GM21529 (cell line): ENCODE data around the gene CCDC3.
"Not testable (repeated sequence)": the region's sequence is repeated elsewhere in the genome, so short reads cannot be mapped to it uniquely, and the experiment has no call there.

ENCODE experiments used
- ATAC-seq: cut with Tn5 transposase; IDR thresholded peaks from one replicate; pipeline ENCODE4 v1.9.1; 2021; ENCODE audit not compliant: unreplicated experiment

Gene CCDC3

DNA sequence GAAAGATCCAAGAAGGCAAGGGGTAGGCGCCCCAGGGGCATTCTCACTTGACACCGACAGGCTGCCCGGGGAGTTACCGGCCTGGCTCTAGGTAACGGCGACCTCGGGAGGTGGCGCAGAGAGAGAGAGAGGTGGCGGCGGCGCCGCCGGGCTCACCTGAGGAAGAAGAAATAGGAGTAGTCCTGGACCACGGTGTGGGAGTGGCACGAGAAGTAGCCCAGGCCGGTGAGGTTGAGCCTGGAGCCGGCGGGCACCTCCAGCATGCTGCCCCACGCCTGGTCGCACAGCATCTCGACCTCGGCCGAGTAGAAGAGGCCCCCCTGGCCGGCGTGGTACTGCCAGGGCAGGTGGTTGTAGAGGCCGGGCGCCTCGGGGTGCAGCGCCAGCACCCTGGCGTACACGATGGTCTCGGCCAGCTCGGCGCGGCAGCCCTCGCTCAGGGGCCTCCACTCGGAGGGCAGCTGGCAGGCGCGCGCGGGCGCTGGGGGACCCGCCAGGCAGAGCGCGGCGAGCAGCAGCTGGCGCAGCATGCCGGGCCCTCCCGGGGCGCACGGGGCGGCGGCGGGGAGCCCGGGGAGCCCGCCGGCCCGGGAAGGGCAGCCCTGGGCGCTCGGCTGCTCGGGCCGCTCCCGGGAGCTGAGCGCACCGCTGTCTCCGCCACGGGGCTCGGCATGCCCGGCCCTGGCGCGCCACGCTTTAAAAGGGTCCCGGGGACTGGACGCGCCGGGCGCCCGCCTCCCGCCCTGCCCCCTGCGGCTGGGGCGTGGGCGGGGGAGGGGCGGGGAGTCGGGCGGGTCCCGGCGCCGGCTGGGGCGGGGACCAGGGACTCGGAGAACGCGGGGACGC is at the start of gene CCDC3:
TSS of gene CCDC3 (minus strand) at position 673 of the 846 bp plus-strand sequence. CDS start at position 530, 143 bp downstream.
- ATAC-seq, result no peak

DNA sequence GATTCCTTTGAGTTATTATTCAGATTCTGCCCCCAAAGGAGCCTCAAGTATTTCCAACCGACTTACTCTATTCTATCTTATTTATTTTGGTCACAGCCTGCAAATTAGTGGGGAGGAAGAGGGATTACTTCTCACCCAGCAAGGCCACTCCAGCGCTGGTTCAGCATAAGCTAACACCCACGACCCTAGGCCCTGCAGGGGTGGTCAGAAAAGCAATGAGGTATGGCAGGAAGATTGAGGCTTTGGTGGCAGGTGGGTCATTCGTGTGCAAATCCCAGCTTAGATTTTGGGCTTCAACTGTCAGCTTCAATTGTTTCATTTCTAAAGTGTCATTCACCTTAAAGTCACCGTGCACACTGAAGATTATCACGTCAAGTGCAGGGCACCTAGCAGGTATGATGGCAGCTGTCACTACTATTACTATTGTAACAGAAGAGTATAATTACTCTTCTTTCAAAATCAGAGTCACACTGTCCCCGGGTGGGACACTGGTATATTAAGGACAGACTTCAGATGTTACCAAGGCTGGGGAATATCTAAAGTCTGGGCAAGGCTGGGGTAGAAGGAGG is 49.7 kb upstream of the CCDC3 start:
- ATAC-seq, result no peak

DNA sequence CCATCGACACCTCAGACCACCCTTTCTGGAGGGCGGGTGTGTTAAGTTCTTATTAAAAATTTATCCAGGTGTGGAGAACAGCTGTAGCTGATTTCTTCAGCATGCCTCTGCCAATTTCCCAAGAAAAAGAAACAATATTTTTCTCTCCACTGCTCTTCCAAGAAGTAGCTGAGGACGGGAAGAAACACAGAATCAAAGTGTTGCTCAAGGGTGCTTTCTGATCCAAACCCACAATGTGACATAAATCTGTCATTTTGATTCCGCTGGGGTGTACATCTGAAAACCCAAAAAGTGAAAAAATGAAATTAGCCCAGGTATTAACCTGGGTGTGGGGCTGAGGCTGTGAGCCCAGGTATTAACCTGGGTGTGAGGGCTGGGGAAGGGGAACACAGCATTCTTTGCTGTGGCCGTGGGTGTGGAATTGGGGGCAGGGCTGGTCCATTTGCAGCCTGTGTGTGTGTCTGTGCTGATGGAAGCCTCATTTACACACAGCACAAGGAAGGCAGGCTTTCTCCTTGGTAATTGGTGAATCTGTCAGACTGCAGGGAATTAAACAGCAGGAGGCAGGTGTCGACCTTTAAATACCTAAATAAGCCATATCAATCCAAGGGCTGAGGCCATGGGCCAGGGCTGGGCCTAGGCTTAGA is 48.4 kb upstream of the CCDC3 start:
- ATAC-seq, result no peak

DNA sequence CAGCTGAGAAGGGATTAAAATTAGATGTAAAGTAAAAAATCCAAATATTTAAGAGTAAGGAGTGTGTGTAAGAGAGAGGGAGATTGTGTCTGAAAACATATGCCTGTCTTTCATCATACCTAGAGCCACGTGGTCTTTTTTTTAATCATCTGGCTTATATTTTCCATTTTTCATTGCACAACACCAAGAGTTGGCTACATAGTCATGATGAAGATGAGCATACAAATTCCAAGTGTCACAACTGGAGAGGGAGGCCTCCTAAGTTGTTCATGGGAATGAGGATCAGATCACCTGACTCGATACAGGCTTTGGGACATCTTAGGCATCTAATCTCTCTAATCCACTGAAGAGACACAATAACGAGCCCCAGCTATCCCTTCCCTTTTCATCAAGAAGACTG is 47.2 kb upstream of the CCDC3 start:
- no peak for ATAC-seq

DNA sequence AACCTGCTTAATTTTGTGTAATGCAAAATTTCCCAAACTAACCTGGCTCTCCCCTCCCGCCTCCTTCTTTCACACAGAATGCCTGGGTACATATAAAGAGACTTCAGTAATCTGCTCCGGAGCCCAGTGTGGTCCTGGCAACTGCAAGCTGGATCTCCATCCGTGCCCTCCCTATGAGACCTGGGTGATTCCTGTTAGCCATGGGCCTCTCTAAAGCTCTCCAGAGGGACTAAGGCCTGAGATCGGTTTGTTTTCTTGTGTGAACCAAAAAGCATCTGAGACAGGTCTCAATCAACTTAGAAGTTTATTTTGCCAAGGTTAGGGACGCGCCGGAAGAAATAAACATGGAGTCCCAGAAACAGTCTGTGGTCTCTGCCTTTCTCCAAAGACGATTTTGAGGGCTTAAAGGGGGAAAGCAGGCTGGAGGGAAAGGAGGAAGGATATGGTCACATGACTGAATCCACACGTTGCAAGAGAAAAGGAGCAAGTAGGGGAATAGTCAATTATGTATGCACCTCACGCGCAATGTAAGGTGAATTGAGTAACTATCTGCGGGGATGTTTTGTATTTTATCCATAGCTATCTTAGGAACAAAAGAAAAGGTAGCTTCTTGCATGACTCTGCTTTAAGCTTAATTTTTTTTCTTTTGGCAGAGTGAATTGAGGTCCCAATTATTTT is 46.2 kb upstream of the CCDC3 start:
- ATAC-seq, result no peak

DNA sequence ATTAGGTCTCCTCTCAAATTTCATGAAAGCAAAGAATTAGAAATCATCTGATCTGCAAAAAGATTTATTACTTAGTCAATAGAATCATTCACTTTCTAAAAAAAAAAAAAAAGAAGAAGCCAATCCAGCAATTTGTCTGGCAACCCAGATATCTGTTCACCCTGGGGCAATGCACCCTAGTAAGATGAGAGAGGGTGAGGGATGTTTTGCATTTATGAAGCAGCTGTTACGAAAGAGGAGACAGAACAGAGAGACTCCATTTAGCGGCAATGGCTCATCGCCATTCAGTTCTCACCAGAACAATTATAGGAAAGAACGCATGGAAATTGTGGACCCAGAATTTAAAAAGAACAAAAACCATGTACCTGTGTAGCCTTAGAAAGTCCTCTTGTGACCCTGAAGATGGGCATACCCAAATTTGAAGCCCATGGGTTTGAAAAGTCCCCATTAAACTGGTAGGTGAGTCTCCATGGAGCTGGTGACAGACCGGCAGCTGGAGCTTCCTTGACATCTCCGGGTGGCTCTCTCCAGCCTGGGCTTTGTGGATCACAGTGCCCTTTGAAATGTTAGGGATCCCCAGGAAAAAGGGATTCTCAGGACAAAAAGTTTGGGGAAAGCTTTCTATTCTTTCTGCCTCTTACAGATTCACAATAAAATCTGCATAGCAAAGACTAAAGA is 45.5 kb upstream of the CCDC3 start:
- no peak for ATAC-seq

DNA sequence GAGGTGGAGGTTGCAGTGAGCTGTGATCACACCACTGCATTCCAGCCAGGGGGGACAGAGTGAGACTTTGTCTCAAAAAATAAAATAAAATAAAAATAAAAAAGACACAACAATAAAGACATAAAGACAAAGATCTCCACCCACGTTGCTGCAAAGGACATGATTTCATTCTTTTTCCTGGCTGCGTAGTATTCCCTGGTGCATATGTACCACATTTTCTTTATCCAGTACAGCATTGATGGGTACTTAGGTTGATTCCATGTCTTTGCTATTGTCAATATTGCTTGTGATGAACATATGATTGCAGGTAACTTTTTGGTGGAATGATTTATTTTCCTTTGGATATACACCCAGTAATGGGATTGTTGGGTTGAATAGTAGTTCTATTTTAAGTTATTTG is 42.0 kb upstream of the CCDC3 start:
- no peak for ATAC-seq

DNA sequence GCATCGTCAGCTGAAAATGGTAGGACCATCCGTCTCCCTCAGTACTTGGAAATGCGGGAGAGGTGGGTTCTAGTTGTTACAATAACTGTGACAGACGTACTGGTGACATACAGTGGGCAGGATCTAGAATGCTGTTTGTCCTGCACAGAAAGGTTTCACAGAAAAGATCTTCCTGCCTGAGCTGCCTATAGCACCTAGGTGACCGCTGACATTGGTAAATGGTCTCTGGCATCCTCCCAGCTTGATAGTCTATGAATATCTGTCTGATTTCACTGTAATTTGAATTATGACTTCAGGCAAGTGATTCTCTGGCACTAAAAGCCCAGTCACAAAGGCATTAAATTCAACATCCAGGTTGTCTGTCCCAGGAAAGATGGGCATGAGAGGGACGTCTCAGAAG is 38.2 kb upstream of the CCDC3 start:
- ATAC-seq, result no peak

DNA sequence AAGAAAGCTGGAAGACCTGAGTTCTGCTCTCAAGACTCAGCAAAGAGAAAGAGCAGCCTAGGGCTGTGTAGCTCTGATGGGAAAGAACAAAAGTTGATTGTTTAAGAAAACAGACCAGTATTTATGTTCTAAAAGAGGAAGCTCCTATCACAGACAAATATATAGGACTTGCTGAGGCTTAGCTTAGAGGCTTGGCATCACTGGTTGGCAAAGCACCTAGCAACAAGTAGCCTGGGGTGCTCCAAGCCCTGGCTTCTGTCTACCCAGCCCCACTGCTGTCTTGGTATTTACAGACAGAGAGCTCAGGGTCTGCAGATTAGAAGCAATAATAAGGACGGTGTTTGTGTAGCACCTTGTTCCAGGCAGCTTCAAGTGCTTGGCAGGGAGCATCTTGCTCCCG is 36.9 kb upstream of the CCDC3 start:
- ATAC-seq, result no peak

DNA sequence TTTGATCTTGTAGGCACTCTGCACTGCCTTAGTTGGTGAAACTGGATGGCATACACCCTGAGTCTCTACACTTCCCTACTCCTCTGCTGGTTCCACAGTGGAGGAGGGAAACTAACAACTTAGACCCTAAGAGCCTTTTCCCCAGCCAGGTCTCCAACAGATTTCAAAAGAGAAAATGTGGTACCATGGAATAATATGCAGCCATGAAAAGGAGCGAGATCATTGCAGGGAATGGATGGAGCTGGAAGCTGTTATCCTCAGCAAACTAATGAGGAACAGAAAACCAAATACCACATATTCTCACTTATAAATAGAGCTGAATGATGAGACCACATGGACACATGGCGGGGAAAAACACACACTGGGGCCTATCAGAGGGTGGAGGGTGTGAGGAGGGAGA is 36.3 kb upstream of the CCDC3 start:
- no peak for ATAC-seq

DNA sequence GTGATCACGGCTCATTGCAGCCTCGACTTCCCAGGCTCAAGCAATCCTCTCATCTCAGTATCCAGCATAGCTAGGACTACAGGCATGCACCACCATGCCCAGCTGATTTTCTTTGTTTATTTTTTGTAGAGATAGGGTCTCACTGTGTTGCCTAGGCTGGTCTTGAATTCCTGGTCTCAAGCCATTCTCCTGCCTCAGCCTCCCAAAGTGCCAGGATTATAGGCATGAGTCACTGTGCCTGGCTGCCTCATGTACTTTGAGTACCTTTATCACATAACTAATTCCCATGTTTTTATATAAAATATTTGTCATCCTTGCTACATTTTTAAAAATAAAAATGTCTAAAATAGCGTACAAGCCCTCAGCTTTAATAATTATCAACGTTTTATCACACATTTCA is 35.3 kb upstream of the CCDC3 start:
- ATAC-seq, result no peak

DNA sequence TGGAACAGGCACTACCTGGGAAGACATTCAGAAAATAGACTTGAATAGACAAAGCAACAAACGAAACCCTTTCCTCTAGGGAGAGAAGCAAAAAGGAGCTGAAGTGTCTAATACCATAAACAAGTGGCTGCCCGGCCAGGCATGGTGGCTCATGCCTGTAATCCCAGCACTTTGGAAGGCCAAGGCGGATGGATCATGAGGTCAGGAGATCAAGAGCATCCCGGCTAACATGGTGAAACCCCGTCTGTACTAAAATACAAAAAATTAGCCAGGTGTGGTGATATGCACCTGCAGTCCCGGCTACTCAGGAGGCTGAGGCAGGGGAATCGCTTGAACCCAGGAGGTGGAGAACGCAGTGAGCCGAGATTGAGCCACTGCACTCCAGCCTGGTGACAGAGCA is 34.2 kb upstream of the CCDC3 start:
- ATAC-seq, result not testable (repeated sequence)

DNA sequence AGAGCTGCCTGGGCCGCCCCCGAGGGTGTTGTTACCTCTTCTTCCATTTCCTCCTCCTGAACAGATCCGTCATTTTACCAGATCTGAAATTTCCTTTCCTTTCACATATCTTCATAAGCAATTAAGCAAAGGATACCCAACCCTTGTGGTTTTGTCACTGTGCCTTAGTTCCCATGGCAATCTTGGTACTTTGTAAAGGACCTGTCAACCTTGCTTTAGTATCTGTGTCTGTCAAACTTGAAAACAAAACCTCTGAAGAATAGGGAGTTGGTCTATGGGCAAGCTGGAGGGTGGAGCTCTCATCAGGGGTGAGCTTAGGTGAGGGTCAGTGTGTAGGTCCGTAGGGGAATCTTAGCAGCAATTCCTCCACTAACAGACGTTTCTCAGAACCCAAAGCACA is 25.4 kb upstream of the CCDC3 start:
- ATAC-seq, result no peak

DNA sequence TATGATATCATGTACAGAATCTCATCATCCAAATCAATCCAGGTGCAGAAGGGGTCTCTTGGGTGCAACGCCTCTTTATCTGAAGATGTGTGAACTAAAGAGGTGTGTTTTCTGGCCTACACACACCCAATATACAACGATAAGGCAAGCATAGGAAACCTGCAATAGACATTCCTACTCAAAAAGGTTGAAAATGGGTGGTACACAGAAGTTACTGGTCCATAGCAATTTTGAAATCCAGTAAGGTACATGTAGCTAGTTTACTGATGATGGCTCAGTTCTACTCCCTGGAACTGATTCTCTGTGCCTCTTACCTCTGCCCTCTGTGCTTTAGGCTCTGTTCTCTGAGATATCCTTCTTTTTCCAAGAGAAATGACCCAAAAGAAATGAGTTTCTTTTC is 22.2 kb upstream of the CCDC3 start:
- ATAC-seq, result no peak

DNA sequence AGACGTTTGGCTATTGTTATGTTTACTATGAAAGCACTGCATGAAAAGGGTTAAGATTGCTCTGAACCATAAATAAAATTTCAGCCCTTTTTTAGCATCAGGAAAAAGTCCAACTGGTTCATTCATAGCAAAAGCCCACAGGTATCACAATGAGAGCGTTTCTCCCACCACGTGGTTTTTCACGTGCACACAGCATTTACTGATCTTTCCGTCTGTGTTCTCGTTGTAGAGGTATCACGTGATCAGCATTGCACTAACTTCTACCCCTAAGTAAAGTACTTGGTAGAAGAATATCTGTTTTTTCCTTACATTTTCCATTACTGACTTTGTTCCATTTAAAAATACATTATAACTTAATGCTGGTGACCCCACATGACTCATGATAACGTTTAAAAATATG is 17.8 kb upstream of the CCDC3 start:
- ATAC-seq, result no peak

DNA sequence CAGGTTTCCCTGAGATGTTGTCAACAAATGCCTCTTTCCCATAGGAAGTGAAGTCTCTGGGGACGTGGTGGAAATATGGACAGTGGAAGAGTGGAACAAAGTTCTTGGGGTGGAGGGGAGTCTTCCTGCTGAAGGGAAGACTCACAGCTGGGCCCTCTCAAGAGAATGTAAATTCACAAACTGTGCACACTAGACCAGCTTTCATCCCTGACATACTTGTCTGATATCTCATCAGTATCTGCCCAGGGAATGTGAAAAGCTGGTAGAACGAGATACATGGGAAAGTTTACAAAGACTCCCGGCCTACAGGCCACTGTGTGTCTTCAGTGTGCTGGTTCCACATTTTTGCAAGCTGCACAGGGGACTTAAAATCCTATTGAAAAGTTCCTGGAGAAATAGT is 16.7 kb upstream of the CCDC3 start:
- ATAC-seq, result no peak

DNA sequence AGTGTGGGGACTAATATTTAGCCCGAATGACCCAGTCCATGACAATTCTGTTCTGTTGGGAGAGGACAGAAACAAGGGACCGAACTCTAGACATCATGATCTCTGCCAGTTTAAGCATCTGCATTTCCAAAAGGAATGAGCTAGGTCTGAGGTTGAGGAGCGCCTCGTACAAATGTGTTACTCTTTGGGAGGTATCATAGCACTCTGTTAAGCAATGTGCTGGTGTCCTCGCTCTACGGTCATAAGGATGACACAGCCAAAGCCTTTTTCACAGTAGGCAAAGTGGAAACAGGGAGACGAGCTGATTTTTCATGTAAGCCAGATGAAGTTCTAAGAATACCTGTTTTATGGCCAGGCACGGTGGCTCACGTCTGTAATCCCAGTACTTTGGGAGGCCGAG is 15.4 kb upstream of the CCDC3 start:
- no peak for ATAC-seq

DNA sequence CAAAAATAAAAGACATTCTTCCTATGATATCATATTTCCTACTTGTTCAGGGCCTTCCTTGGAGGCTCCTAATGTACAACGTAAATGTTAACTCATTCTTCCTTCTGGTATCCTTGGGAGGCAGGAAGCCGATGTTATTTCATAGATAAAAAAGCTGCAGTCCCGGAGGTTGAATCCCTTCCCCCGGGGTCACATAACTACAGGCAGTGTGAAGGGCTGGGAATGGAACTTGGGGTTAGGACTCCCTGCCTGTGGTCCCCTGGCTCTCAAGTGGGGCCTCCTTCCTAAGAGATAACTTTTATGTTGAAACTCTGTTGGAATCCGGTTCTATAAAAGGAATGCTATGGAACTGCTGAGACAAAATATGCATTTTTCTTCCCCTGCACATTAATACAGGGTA is 14.9 kb upstream of the CCDC3 start:
- ATAC-seq, result no peak

DNA sequence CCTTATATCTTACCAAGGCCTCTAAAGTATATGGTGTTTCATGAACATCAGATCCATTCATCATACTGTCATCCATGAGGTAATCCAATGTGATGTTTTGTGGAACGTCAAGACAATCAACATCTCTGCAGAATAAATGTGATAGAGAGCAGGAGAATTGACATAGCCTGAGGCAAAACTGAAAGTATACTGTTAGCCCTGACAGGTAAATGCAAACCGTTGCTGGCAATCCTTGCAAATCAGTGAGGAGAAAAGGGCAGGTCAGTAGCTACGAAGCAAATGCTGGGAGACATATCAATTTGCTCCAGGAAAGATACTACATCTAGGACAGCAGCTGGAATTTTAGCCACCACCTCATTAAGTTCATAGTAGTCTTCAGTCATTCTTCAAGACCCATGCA is 4.5 kb upstream of the CCDC3 start:
- no peak for ATAC-seq

DNA sequence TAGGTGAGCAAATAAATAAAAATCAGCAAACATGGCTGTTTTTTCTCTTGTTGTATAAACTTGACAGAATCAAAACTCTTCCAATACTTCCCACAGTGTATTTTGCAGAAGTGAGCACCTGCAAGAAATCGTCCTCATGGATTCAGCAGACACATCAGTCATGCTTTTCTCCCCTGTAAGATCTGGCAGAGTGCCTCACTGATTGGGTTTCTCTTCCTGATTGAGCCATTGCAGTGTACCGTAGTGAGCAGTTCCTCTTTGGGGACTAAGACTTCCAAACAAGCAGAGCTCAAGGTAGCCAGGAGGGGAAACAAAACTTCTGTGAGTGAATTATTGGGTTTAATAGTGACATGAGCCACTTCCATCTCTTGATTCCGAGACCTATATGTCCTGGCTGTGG is 2.2 kb upstream of the CCDC3 start:
- no peak for ATAC-seq

DNA sequence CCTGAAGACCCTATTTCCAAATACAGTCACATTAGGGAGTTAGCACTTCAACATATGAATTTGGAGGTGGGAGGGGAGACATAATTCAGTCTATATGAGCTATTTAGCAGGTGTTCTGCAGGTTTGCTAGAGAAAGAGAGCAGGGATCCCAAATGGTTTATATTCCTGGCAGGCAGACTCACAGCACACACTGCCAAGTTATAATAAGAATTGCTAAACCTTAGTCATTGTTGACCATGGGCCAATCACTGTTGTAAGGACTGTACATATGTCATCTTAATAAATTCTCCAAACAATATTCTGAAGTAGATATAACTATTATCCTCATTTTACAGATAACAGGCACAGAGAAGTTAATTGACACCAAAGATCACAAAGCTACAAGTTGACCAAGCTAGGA is 1.5 kb upstream of the CCDC3 start:
- ATAC-seq, result no peak
